ENCODE data around the gene ENDOU.

ENDOU gene

GRCh38 chr12:47722941-47723631, 2.2 kb downstream of the ENDOU start:
- H3K4me1 Mint-ChIP-seq (ENCODE audit: low read depth) = peaks cover 21% of the 10 kb centered on the region

GRCh38 chr12:47722136-47722834, 3.0 kb downstream of the ENDOU start:
- no peak overlapping the region for H3K4me3 Mint-ChIP-seq
- no peaks in the 10 kb centered on the region for H3K27me3 Mint-ChIP-seq
- peaks cover 29% of the 10 kb centered on the region for H3K4me1 Mint-ChIP-seq (ENCODE audit: low read depth)
- peaks cover 5% of the 10 kb centered on the region for H3K36me3 Mint-ChIP-seq
- no peak overlapping the region for H3K27ac Mint-ChIP-seq
- no peaks in the 10 kb centered on the region for H3K9me3 Mint-ChIP-seq (ENCODE audit: low read depth)

More at GRCh38 chr12:47722941-47723631, 2.2 kb downstream of the ENDOU start:
- no peak overlapping the region for H3K4me3 Mint-ChIP-seq
- no peaks in the 10 kb centered on the region for H3K9me3 Mint-ChIP-seq (ENCODE audit: low read depth)
- no peaks in the 10 kb centered on the region for H3K27me3 Mint-ChIP-seq
- H3K36me3 Mint-ChIP-seq = peaks cover 5% of the 10 kb centered on the region
- peak overlapping the region; percentile 24 for H3K27ac Mint-ChIP-seq

- Mint-ChIP-seq H3K4me3 (peak overlapping the region; percentile 3), H3K27ac (peak overlapping the region; percentile 10), H3K27me3 (no peaks in the 10 kb centered on the region), H3K36me3 (peaks cover 5% of the 10 kb centered on the region), H3K9me3 (ENCODE audit: low read depth) (no peaks in the 10 kb centered on the region), H3K4me1 (ENCODE audit: low read depth) (peaks cover 35% of the 10 kb centered on the region)
Observed at GRCh38 chr12:47721431-47721973, 3.8 kb downstream of the ENDOU start.

- H3K4me3 Mint-ChIP-seq = no peak overlapping the region
- no peaks in the 10 kb centered on the region for H3K9me3 Mint-ChIP-seq (ENCODE audit: low read depth)
- peaks cover 5% of the 10 kb centered on the region for H3K36me3 Mint-ChIP-seq
- peaks cover 47% of the 10 kb centered on the region for H3K4me1 Mint-ChIP-seq (ENCODE audit: low read depth)
- no peaks in the 10 kb centered on the region for H3K27me3 Mint-ChIP-seq
- H3K27ac Mint-ChIP-seq = no peak overlapping the region
Observed at GRCh38 chr12:47718531-47718930, 6.8 kb downstream of the ENDOU start.

GRCh38 chr12:47717443-47718193, 7.7 kb downstream of the ENDOU start:
- Mint-ChIP-seq H3K4me1 (ENCODE audit: low read depth) (peaks cover 47% of the 10 kb centered on the region), H3K27me3 (no peaks in the 10 kb centered on the region), H3K27ac (peak overlapping the region; percentile 79), H3K4me3 (peak overlapping the region; percentile 20), H3K9me3 (ENCODE audit: low read depth) (no peaks in the 10 kb centered on the region), H3K36me3 (peaks cover 5% of the 10 kb centered on the region)

- no peaks in the 10 kb centered on the region for H3K27me3 Mint-ChIP-seq
- no peak overlapping the region for H3K4me3 Mint-ChIP-seq
- H3K27ac Mint-ChIP-seq = no peak overlapping the region
- H3K9me3 Mint-ChIP-seq (ENCODE audit: low read depth) = no peaks in the 10 kb centered on the region
- H3K4me1 Mint-ChIP-seq (ENCODE audit: low read depth) = peaks cover 44% of the 10 kb centered on the region
- peaks cover 5% of the 10 kb centered on the region for H3K36me3 Mint-ChIP-seq
Observed at GRCh38 chr12:47717046-47717442, 8.2 kb downstream of the ENDOU start.

GRCh38 chr12:47715877-47716548, 9.3 kb downstream of the ENDOU start:
- H3K36me3 Mint-ChIP-seq = peaks cover 5% of the 10 kb centered on the region
- no peak overlapping the region for H3K27ac Mint-ChIP-seq
- H3K9me3 Mint-ChIP-seq (ENCODE audit: low read depth) = no peaks in the 10 kb centered on the region
- H3K4me1 Mint-ChIP-seq (ENCODE audit: low read depth) = peaks cover 34% of the 10 kb centered on the region
- H3K27me3 Mint-ChIP-seq = no peaks in the 10 kb centered on the region
- H3K4me3 Mint-ChIP-seq = no peak overlapping the region

GRCh38 chr12:47715393-47715876, 9.9 kb downstream of the ENDOU start:
- Mint-ChIP-seq H3K9me3 (ENCODE audit: low read depth) (no peaks in the 10 kb centered on the region), H3K36me3 (peaks cover 5% of the 10 kb centered on the region), H3K4me1 (ENCODE audit: low read depth) (peaks cover 30% of the 10 kb centered on the region), H3K4me3 (no peak overlapping the region), H3K27ac (peak overlapping the region; percentile 72), H3K27me3 (no peaks in the 10 kb centered on the region)

GRCh38 chr12:47714826-47715386, 10.4 kb downstream of the ENDOU start:
- Mint-ChIP-seq H3K36me3 (peaks cover 2% of the 10 kb centered on the region), H3K27ac (no peak overlapping the region), H3K27me3 (no peaks in the 10 kb centered on the region), H3K4me3 (no peak overlapping the region), H3K9me3 (ENCODE audit: low read depth) (no peaks in the 10 kb centered on the region), H3K4me1 (ENCODE audit: low read depth) (peaks cover 30% of the 10 kb centered on the region)

- no peaks in the 10 kb centered on the region for H3K27me3 Mint-ChIP-seq
- peaks cover 40% of the 10 kb centered on the region for H3K4me1 Mint-ChIP-seq (ENCODE audit: low read depth)
- H3K4me3 Mint-ChIP-seq = no peak overlapping the region
- no peak overlapping the region for H3K27ac Mint-ChIP-seq
- H3K36me3 Mint-ChIP-seq = peaks cover 2% of the 10 kb centered on the region
- H3K9me3 Mint-ChIP-seq (ENCODE audit: low read depth) = no peaks in the 10 kb centered on the region
Observed at GRCh38 chr12:47712171-47712570, 13.1 kb downstream of the ENDOU start.

- Mint-ChIP-seq H3K4me1 (ENCODE audit: low read depth) (peaks cover 39% of the 10 kb centered on the region), H3K27ac (no peak overlapping the region)
Observed at GRCh38 chr12:47711448-47711847, 13.8 kb downstream of the ENDOU start.

GRCh38 chr12:47710278-47710677, 15.0 kb downstream of the ENDOU start:
- Mint-ChIP-seq H3K4me3 (no peak overlapping the region), H3K36me3 (peaks cover 2% of the 10 kb centered on the region), H3K4me1 (ENCODE audit: low read depth) (peaks cover 36% of the 10 kb centered on the region), H3K9me3 (ENCODE audit: low read depth) (no peaks in the 10 kb centered on the region), H3K27me3 (no peaks in the 10 kb centered on the region), H3K27ac (peak overlapping the region; percentile 2)

More at GRCh38 chr12:47711448-47711847, 13.8 kb downstream of the ENDOU start:
- H3K9me3 Mint-ChIP-seq (ENCODE audit: low read depth) = no peaks in the 10 kb centered on the region
- H3K36me3 Mint-ChIP-seq = peaks cover 2% of the 10 kb centered on the region
- H3K4me3 Mint-ChIP-seq = no peak overlapping the region
- H3K27me3 Mint-ChIP-seq = no peaks in the 10 kb centered on the region

- no peak overlapping the region for H3K27ac Mint-ChIP-seq
- H3K27me3 Mint-ChIP-seq = no peaks in the 10 kb centered on the region
- H3K36me3 Mint-ChIP-seq = peaks cover 2% of the 10 kb centered on the region
- H3K4me3 Mint-ChIP-seq = no peak overlapping the region
- peaks cover 37% of the 10 kb centered on the region for H3K4me1 Mint-ChIP-seq (ENCODE audit: low read depth)
- no peaks in the 10 kb centered on the region for H3K9me3 Mint-ChIP-seq (ENCODE audit: low read depth)
Observed at GRCh38 chr12:47709671-47710070, 15.6 kb downstream of the ENDOU start.

- Mint-ChIP-seq H3K27me3 (no peaks in the 10 kb centered on the region), H3K4me1 (ENCODE audit: low read depth) (peaks cover 38% of the 10 kb centered on the region), H3K4me3 (no peak overlapping the region), H3K27ac (no peak overlapping the region), H3K9me3 (ENCODE audit: low read depth) (no peaks in the 10 kb centered on the region), H3K36me3 (peaks cover 2% of the 10 kb centered on the region)
Observed at GRCh38 chr12:47709237-47709636, 16.1 kb downstream of the ENDOU start.

Data from activated naive CD8-positive, alpha-beta T cell (primary cell).